GM19193 (cell line): ENCODE measurements around the gene GPATCH2L.
A peak's percentile ranks its signal among the peaks of the same experiment; 100 is the strongest.

Experiments used
- POLR2A ChIP-seq: IDR thresholded peaks from 4 replicates; pipeline ENCODE4 v1.6.1; 2011; ENCODE audit not compliant: insufficient read depth, insufficient read length; ENCODE audit errors: extremely low read depth

The GPATCH2L gene

GRCh38 chr14:76151398-76152332, at the start of gene GPATCH2L:
TSS of gene GPATCH2L (plus strand) at chr14:76151922. CDS start at chr14:76154364, 2,442 bp downstream.
- TF ChIP-seq POLR2A, result peak; percentile 90

GRCh38 chr14:76104802-76105355, 46.8 kb upstream of the GPATCH2L start:
- TF ChIP-seq POLR2A, result no peak

- no peak for TF ChIP-seq POLR2A
Measured at GRCh38 chr14:76106188-76106587, 45.5 kb upstream of the GPATCH2L start.

- no peak for TF ChIP-seq POLR2A
Measured at GRCh38 chr14:76109087-76109880, 42.4 kb upstream of the GPATCH2L start.

- TF ChIP-seq POLR2A, result no peak
Measured at GRCh38 chr14:76112889-76113624, 38.7 kb upstream of the GPATCH2L start.

- no peak for TF ChIP-seq POLR2A
Measured at GRCh38 chr14:76113691-76114090, 38.0 kb upstream of the GPATCH2L start.

- TF ChIP-seq POLR2A, result no peak
Measured at GRCh38 chr14:76115010-76115422, 36.7 kb upstream of the GPATCH2L start.

GRCh38 chr14:76117789-76118484, 33.8 kb upstream of the GPATCH2L start:
- no peak for TF ChIP-seq POLR2A

- TF ChIP-seq POLR2A, result no peak
Measured at GRCh38 chr14:76118594-76118993, 33.1 kb upstream of the GPATCH2L start.

GRCh38 chr14:76121089-76121748, 30.5 kb upstream of the GPATCH2L start:
- TF ChIP-seq POLR2A, result no peak

- no peak for TF ChIP-seq POLR2A
Measured at GRCh38 chr14:76123426-76124225, 28.1 kb upstream of the GPATCH2L start.

GRCh38 chr14:76125511-76125910, 26.2 kb upstream of the GPATCH2L start:
- no peak for TF ChIP-seq POLR2A

GRCh38 chr14:76126076-76126475, 25.6 kb upstream of the GPATCH2L start:
- no peak for TF ChIP-seq POLR2A

- TF ChIP-seq POLR2A, result no peak
Measured at GRCh38 chr14:76129851-76130576, 21.7 kb upstream of the GPATCH2L start.
